Hepatocyte (in vitro differentiated cells): ENCODE data around the gene SLC44A1.

Source experiments
- EZH2phosphoT487 ChIP-seq: fragments of 200-600 bp; sonication (generic); IDR thresholded peaks from one replicate; pipeline ENCODE4 v1.6.1; 2018; ENCODE audit warnings: antibody characterized with exemption, mild to moderate bottlenecking, low read depth, moderate library complexity; ENCODE audit not compliant: unreplicated experiment, severe bottlenecking
- TF ChIP-seq, protein P1 (sequence below): fragments of 200-600 bp; sonication (generic); IDR thresholded peaks from 2 replicates; pipeline ENCODE4 v1.5.1; 2016; ENCODE audit warnings: antibody characterized with exemption, mild to moderate bottlenecking; ENCODE audit not compliant: poor library complexity

- TF ChIP-seq, protein P1, sequence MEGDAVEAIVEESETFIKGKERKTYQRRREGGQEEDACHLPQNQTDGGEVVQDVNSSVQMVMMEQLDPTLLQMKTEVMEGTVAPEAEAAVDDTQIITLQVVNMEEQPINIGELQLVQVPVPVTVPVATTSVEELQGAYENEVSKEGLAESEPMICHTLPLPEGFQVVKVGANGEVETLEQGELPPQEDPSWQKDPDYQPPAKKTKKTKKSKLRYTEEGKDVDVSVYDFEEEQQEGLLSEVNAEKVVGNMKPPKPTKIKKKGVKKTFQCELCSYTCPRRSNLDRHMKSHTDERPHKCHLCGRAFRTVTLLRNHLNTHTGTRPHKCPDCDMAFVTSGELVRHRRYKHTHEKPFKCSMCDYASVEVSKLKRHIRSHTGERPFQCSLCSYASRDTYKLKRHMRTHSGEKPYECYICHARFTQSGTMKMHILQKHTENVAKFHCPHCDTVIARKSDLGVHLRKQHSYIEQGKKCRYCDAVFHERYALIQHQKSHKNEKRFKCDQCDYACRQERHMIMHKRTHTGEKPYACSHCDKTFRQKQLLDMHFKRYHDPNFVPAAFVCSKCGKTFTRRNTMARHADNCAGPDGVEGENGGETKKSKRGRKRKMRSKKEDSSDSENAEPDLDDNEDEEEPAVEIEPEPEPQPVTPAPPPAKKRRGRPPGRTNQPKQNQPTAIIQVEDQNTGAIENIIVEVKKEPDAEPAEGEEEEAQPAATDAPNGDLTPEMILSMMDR, result no peak
- TF ChIP-seq EZH2phosphoT487, result no peak
Measured at GRCh38 chr9:105330201-105330600, 85.8 kb downstream of the SLC44A1 start.
